ENCODE measurements around the gene ELMO3. TPM values are rescaled to one million over a fixed set of nuclear protein-coding genes. Genes with fewer than 3 reads are reported as not detected.

The ELMO3 gene
- total RNA-seq, 2 experiments from 2014 or later: 7.6 to 9.4 TPM

GRCh38 chr16:67188798-67189197, 10.1 kb upstream of the ELMO3 start:
- DNase-seq (no peak), ATAC-seq (ENCODE audit: low read depth) (no peak)

GRCh38 chr16:67190041-67190440, 8.9 kb upstream of the ELMO3 start, which contains the start of gene EXOC3L1:
Gene EXOC3L1 (minus strand): TSS chr16:67190136. CDS start chr16:67189676, 460 bp downstream.
- H3K4me3 Mint-ChIP-seq: no peak within 1 kb of the TSS

More at GRCh38 chr16:67188798-67189197, 10.1 kb upstream of the ELMO3 start:
- POLR2A ChIA-PET: no interaction called here
- no peak overlapping the region for H3K27ac Mint-ChIP-seq
- H3K4me1 Mint-ChIP-seq: peaks cover 28% of the 10 kb centered on the region
- H3K27me3 Mint-ChIP-seq: peaks cover 14% of the 10 kb centered on the region
- H3K9me3 Mint-ChIP-seq: no peaks in the 10 kb centered on the region
- H3K4me3 Mint-ChIP-seq: no peak overlapping the region
- H3K36me3 Mint-ChIP-seq: peaks cover 4% of the 10 kb centered on the region

GRCh38 chr16:67190448-67191399, 8.2 kb upstream of the ELMO3 start:
- Mint-ChIP-seq H3K36me3 (peaks cover 6% of the 10 kb centered on the region), H3K27ac (peak overlapping the region; percentile 84), H3K27me3 (peaks cover 7% of the 10 kb centered on the region), H3K4me1 (peaks cover 24% of the 10 kb centered on the region), H3K9me3 (no peaks in the 10 kb centered on the region), H3K4me3 (no peak overlapping the region)
- DNase-seq (no peak), ATAC-seq (ENCODE audit: low read depth) (no peak)
- POLR2A ChIA-PET: interaction anchor here (0.5 to 0.6 kb wide), 2 partner anchors 37 to 177 kb away, joined by 3 read pairs; no protein-coding TSS in a partner anchor

More at GRCh38 chr16:67190041-67190440, 8.9 kb upstream of the ELMO3 start, which contains the start of gene EXOC3L1:
- H3K36me3 Mint-ChIP-seq: peaks cover 4% of the 10 kb centered on the region
- H3K27ac Mint-ChIP-seq: no peak within 1 kb of the TSS
- H3K9me3 Mint-ChIP-seq: no peaks in the 10 kb centered on the region
- peaks cover 14% of the 10 kb centered on the region for H3K27me3 Mint-ChIP-seq
- no peak for DNase-seq
- peaks cover 31% of the 10 kb centered on the region for H3K4me1 Mint-ChIP-seq
- POLR2A ChIA-PET: interaction anchor here (0.6 kb wide), 1 partner anchor 177 kb away, joined by 3 read pairs; no protein-coding TSS in a partner anchor
- no peak for ATAC-seq (ENCODE audit: low read depth)

GRCh38 chr16:67191411-67191994, 7.4 kb upstream of the ELMO3 start:
- peak; percentile 45 for ATAC-seq (ENCODE audit: low read depth)
- Mint-ChIP-seq H3K27me3 (peaks cover 4% of the 10 kb centered on the region), H3K9me3 (no peaks in the 10 kb centered on the region), H3K4me1 (peaks cover 27% of the 10 kb centered on the region), H3K4me3 (peak overlapping the region; percentile 95), H3K36me3 (peaks cover 12% of the 10 kb centered on the region), H3K27ac (peak overlapping the region; percentile 84)
- POLR2A ChIA-PET: interaction anchor here (0.7 to 1.0 kb wide), 2 partner anchors 26 to 208 kb away, joined by 3 to 4 read pairs; partner anchors contain the start of gene HSF4
- no peak for DNase-seq

GRCh38 chr16:67191995-67192681, 6.8 kb upstream of the ELMO3 start, which contains the start of gene E2F4:
Gene E2F4 (plus strand): TSS chr16:67192155. CDS start chr16:67192228, 73 bp downstream.
- H3K36me3 Mint-ChIP-seq: peaks cover 17% of the 10 kb centered on the region
- peak within 1 kb of the TSS; percentile 86 for H3K27ac Mint-ChIP-seq
- no peaks in the 10 kb centered on the region for H3K9me3 Mint-ChIP-seq
- peak; percentile 90 for DNase-seq
- peak; percentile 91 for ATAC-seq (ENCODE audit: low read depth)
- POLR2A ChIA-PET: interaction anchor here (0.7 to 1.4 kb wide), 9 partner anchors 9 to 209 kb away, joined by 3 to 11 read pairs (median 3); partner anchors contain the start of genes HSF4, MATCAP1, SLC9A5 and TMEM208
- H3K27me3 Mint-ChIP-seq: no peaks in the 10 kb centered on the region
- peak within 1 kb of the TSS; percentile 95 for H3K4me3 Mint-ChIP-seq
- H3K4me1 Mint-ChIP-seq: peaks cover 27% of the 10 kb centered on the region

GRCh38 chr16:67192781-67193361, 6.1 kb upstream of the ELMO3 start:
- peaks cover 27% of the 10 kb centered on the region for H3K4me1 Mint-ChIP-seq
- H3K27ac Mint-ChIP-seq: peak overlapping the region; percentile 86
- peaks cover 17% of the 10 kb centered on the region for H3K36me3 Mint-ChIP-seq
- peak overlapping the region; percentile 95 for H3K4me3 Mint-ChIP-seq
- DNase-seq (no peak), ATAC-seq (ENCODE audit: low read depth) (no peak)
- POLR2A ChIA-PET: interaction anchor here (1.0 to 1.4 kb wide), 8 partner anchors 9 to 210 kb away, joined by 3 to 11 read pairs (median 3); partner anchors contain the start of genes MATCAP1, SLC9A5 and TMEM208
- H3K9me3 Mint-ChIP-seq: no peaks in the 10 kb centered on the region
- H3K27me3 Mint-ChIP-seq: no peaks in the 10 kb centered on the region

GRCh38 chr16:67193536-67193935, 5.4 kb upstream of the ELMO3 start:
- Mint-ChIP-seq H3K4me3 (peak overlapping the region; percentile 95), H3K27me3 (no peaks in the 10 kb centered on the region), H3K9me3 (no peaks in the 10 kb centered on the region), H3K36me3 (peaks cover 17% of the 10 kb centered on the region), H3K4me1 (peaks cover 32% of the 10 kb centered on the region), H3K27ac (peak overlapping the region; percentile 86)
- ATAC-seq (ENCODE audit: low read depth): no peak
- POLR2A ChIA-PET: interaction anchor here (1.1 to 1.4 kb wide), 4 partner anchors 10 to 179 kb away, joined by 3 to 11 read pairs (median 3); partner anchors contain the start of gene MATCAP1
- DNase-seq: no peak

- Mint-ChIP-seq H3K27me3 (no peaks in the 10 kb centered on the region), H3K4me1 (peaks cover 32% of the 10 kb centered on the region), H3K27ac (no peak overlapping the region), H3K9me3 (no peaks in the 10 kb centered on the region), H3K36me3 (peaks cover 17% of the 10 kb centered on the region), H3K4me3 (peak overlapping the region; percentile 95)
- no peak for DNase-seq
- POLR2A ChIA-PET: no interaction called here
- ATAC-seq (ENCODE audit: low read depth): no peak
Observed at GRCh38 chr16:67194260-67194659, 4.7 kb upstream of the ELMO3 start.

- peaks cover 32% of the 10 kb centered on the region for H3K4me1 Mint-ChIP-seq
- no peaks in the 10 kb centered on the region for H3K27me3 Mint-ChIP-seq
- POLR2A ChIA-PET: no interaction called here
- H3K4me3 Mint-ChIP-seq: no peak overlapping the region
- ATAC-seq (ENCODE audit: low read depth): no peak
- H3K27ac Mint-ChIP-seq: peak overlapping the region; percentile 13
- no peaks in the 10 kb centered on the region for H3K9me3 Mint-ChIP-seq
- peaks cover 19% of the 10 kb centered on the region for H3K36me3 Mint-ChIP-seq
- DNase-seq: no peak
Observed at GRCh38 chr16:67195676-67196075, 3.3 kb upstream of the ELMO3 start.

GRCh38 chr16:67196881-67197280, 2.0 kb upstream of the ELMO3 start:
- H3K36me3 Mint-ChIP-seq: peaks cover 19% of the 10 kb centered on the region
- POLR2A ChIA-PET: interaction anchor here (0.9 kb wide), 1 partner anchor 150 kb away, joined by 5 read pairs; no protein-coding TSS in a partner anchor

GRCh38 chr16:67197704-67198103, 1.2 kb upstream of the ELMO3 start:
- ATAC-seq (ENCODE audit: low read depth) (no peak), DNase-seq (no peak)
- H3K9me3 Mint-ChIP-seq: no peaks in the 10 kb centered on the region
- peaks cover 17% of the 10 kb centered on the region for H3K36me3 Mint-ChIP-seq
- no peak overlapping the region for H3K27ac Mint-ChIP-seq
- POLR2A ChIA-PET: interaction anchor here (0.9 to 1.6 kb wide), 3 partner anchors 11 to 151 kb away, joined by 3 to 8 read pairs (median 5); partner anchors contain the start of gene TMEM208
- H3K4me3 Mint-ChIP-seq: no peak overlapping the region
- no peaks in the 10 kb centered on the region for H3K27me3 Mint-ChIP-seq
- peaks cover 23% of the 10 kb centered on the region for H3K4me1 Mint-ChIP-seq

More at GRCh38 chr16:67196881-67197280, 2.0 kb upstream of the ELMO3 start:
- DNase-seq (no peak), ATAC-seq (ENCODE audit: low read depth) (no peak)
- H3K4me3 Mint-ChIP-seq: no peak overlapping the region
- no peaks in the 10 kb centered on the region for H3K9me3 Mint-ChIP-seq
- H3K4me1 Mint-ChIP-seq: peaks cover 26% of the 10 kb centered on the region
- H3K27me3 Mint-ChIP-seq: no peaks in the 10 kb centered on the region
- peak overlapping the region; percentile 8 for H3K27ac Mint-ChIP-seq

- DNase-seq: no peak
- POLR2A ChIA-PET: interaction anchor here (1.0 to 1.6 kb wide), 2 partner anchors 10 to 29 kb away, joined by 3 to 8 read pairs; partner anchors contain the start of gene TMEM208
Observed at GRCh38 chr16:67198238-67198734, 645 bp upstream of the ELMO3 start.

More at GRCh38 chr16:67198238-67198734, 645 bp upstream of the ELMO3 start:
- Mint-ChIP-seq H3K27me3 (no peaks in the 10 kb centered on the region), H3K9me3 (no peaks in the 10 kb centered on the region), H3K4me1 (peaks cover 17% of the 10 kb centered on the region), H3K36me3 (peaks cover 15% of the 10 kb centered on the region), H3K27ac (no peak overlapping the region), H3K4me3 (no peak overlapping the region)
- ATAC-seq (ENCODE audit: low read depth): peak; percentile 35

All from activated naive CD8-positive, alpha-beta T cell treated with anti-CD3 and anti-CD28 coated beads, Interleukin-2, amount 10 ng/mL, durations not matched to agents 7 days and 5 days (primary cell).